HEK293T (cell line): ENCODE measurements around the gene STH.

Experiments used
- ARNT ChIP-seq: fragments of 450-650 bp; IDR thresholded peaks from 2 replicates; pipeline ENCODE4 v1.6.1; 2017; ENCODE audit warnings: mild to moderate bottlenecking
- BHLHE40 ChIP-seq: fragments of 450-650 bp; IDR thresholded peaks from 2 replicates; pipeline ENCODE4 v1.6.1; 2016; ENCODE audit warnings: mild to moderate bottlenecking, moderate library complexity, borderline replicate concordance
- FOXK2 ChIP-seq: fragments of 450-650 bp; IDR thresholded peaks from 2 replicates; pipeline ENCODE4 v1.6.1; 2016; ENCODE audit warnings: mild to moderate bottlenecking
- FOXM1 ChIP-seq: fragments of 450-650 bp; IDR thresholded peaks from 2 replicates; pipeline ENCODE4 v1.6.1; 2017; ENCODE audit warnings: mild to moderate bottlenecking, borderline replicate concordance
- SP1 ChIP-seq: fragments of 450-650 bp; IDR thresholded peaks from 2 replicates; pipeline ENCODE4 v1.6.1; 2017
- SUZ12 ChIP-seq: fragments of 450-650 bp; IDR thresholded peaks from 2 replicates; pipeline ENCODE4 v1.6.1; 2016; ENCODE audit warnings: mild to moderate bottlenecking

GRCh38 chr17:46001390-46002310 is 2.6 kb downstream of the STH start:
- TF ChIP-seq BHLHE40 (no peak), SUZ12 (no peak), SP1 (no peak), FOXM1 (no peak), ARNT (no peak), FOXK2 (no peak)
